Peyer's patch (tissue), 4 donors: Measurements from ENCODE around the gene EFNB3.

Experiments used
- CTCF ChIP-seq, 6 experiments: fragments of 450-650 bp in 4 of 6; fragments of 200-600 bp in 2 of 6; sonication (generic) in 1 of 6; IDR thresholded peaks; one replicate each; pipeline ENCODE4 v1.5.1; 2017 to 2019; ENCODE audit warnings: antibody characterized with exemption in 6 of 6, mild to moderate bottlenecking in 3 of 6, moderate library complexity in 1 of 6
- POLR2A ChIP-seq, 2 donors: fragments of 450-650 bp; IDR thresholded peaks; one replicate each; pipeline ENCODE4 v1.5.1; 2017; ENCODE audit warnings: antibody characterized with exemption in 2 of 2, mild to moderate bottlenecking in 2 of 2, moderate library complexity in 2 of 2

- TF ChIP-seq CTCF (IDR thresholded peaks at IDR 0.05) (no peak), POLR2A (IDR thresholded peaks at IDR 0.05) (no peak)
Observed at GRCh38 chr17:7703584-7704479, 1.2 kb upstream of the EFNB3 start.
